Suppressor macrophage (primary cell): ENCODE measurements around the gene IQCC.

Source experiments
- DNase-seq, 4 experiments: peaks; one replicate each; pipeline ENCODE4 v3.0.0-alpha.2; 2020 to 2022

The IQCC gene

DNA sequence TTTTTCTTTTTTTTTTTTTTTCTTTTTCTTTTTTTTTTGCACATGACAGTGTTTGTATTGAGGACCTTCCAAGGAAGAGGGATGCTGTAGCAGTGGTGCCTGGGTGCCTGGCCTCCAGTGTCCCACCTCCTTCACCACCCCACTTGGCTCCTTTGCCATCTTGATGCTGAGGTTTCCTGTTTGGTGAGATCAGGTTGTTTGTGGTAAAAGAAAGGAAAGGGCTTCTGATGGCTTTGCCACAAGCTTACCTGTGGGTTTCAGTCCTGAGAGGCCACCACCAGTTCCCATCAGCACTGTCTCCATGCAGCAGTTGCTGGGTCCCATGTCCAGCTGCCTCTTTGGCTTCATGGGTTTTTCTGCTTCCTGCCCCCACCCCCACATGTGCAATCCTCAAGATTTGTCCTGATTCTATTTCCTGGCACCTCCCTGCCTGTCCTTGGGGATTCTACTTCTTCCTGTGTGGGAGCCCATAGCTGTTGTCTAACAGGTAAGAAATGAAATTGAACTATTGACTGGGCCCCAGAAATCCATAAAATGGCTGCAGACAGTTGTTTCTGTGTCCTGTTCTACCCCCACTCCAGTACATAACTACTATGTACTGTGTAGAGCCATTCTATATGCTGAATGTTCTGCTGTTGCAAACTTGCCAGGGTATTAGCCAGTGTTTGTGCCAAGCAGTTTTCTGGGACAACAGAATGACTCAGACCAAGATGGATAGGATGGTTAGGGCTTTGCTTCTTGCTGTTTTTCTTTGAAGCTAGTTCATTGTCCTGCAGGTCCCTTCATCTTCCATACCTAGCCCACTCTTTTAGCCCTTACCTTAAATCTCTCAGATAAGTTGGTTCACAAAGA is 9.3 kb upstream of the IQCC start:
- no peak for DNase-seq

DNA sequence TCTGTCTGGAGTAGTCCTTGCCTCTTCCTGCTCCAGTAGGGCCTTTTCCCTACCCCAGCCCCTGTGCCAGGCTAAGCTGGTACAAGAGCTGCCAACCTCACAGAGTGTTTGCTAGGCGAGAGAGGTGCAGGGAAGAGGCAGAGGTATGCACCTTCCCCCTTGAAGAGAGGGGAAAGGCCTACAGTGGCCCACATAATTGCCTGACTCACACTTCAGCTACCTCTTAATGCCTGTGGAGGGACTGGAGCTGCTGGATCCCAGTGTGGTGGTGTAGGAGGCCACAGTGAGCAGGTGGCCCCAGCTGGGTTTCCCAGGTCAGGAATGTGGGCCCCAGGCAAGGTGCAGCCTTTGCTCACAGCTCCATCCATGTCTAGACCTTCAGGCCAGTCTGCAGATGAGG is 8.4 kb upstream of the IQCC start:
- no peak for DNase-seq

DNA sequence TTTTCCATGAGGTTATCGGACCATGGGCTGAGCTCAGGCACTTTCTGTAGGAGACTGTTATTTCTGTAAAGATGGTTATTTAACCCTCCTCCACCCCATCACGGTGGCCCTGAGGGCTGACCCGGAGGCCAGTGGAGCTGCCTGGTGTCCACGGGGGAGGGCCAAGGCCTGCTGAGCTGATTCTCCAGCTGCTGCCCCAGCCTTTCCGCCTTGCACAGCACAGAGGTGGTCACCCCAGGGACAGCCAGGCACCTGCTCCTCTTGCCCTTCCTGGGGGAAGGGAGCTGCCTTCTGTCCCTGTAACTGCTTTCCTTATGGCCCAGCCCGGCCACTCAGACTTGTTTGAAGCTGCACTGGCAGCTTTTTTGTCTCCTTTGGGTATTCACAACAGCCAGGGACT is 7.6 kb upstream of the IQCC start:
- no peak for DNase-seq

DNA sequence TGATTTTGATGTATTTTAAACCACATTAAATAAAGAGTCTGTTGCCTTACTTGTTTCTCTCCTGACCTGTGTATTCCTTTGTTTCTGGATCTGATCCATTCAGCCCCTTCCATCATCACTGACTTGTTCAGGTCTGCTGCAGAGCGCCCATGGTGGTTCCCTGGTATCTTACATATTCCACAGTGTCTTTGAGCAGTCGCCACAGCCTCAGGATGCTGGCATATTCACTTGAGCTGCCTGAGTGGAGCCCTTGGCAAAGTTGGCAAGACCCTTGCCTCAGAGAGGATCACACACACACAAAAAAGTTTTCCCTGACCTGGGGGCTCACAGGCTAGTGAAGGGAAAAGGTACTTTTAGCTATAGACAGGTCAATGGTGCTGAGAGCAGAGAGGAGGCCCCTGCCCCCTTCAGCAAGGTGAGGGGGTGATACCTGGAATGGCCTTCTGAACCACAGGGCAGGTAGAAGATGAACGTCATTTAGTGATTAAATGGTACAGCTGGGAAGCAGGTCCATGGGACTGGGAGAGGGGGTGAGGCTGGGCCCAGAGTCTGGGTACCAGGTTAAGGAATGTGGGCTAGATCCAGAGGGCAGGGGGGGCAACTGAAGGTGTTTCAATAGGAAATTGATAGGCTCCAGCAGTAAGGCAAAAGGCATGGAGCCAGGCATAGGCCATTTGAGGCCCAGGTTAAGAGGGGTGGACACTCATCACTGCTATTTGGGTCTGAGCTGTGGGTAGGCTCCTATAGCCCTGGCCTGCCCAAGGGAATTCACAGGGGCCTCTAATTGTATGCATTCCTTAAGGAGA is 7.0 kb upstream of the IQCC start:
- DNase-seq: no peak

DNA sequence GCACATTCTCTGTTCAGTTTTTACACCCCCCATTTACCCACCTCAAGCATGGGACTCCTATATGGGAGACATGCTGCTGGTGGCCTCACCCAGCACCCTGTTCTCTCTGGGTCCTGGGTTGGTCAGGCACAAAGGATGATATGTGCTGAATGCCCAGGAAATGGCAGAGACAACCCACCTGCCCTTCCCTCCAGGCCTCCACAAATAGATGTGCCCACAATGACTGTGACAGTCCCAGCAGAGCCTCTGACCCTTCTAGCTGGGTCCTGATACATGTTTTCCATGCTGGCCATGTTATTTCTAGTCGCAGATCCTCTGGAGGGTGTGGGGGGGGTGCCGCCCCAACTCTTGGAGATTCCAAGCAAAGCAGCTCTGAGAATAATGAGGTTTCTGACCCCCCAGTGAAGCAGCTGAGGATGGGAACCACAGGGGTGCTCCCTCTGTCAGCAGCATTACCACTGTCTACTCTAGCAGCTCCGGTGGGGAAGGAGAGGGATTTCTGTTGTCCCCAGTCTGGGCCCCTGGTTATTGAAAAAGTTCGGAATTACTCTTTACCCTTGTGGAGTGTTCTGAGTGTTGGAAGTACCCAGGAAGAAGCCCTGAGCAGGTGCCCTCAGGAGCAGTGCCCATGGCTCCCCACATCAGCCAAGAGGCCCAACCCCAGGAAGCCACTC is 6.3 kb upstream of the IQCC start:
- DNase-seq: no peak

DNA sequence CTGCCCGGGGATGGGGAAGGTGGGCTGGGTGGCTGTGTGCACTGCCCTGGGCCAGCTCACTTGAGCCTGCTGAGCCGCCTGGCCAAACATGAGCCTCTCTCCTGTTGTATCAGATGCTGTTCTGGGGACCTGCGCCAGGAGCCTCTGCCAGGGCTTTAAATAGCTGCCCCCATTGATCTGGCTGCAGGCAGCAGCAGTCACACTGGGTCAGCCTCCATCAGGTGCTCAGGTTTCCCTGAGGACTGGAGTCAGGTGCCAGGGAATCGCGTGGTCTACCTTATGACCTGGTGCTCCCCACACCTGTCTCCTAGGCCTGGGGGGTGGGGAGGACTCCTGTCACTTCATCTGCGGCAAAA is 5.8 kb upstream of the IQCC start:
- DNase-seq: no peak

DNA sequence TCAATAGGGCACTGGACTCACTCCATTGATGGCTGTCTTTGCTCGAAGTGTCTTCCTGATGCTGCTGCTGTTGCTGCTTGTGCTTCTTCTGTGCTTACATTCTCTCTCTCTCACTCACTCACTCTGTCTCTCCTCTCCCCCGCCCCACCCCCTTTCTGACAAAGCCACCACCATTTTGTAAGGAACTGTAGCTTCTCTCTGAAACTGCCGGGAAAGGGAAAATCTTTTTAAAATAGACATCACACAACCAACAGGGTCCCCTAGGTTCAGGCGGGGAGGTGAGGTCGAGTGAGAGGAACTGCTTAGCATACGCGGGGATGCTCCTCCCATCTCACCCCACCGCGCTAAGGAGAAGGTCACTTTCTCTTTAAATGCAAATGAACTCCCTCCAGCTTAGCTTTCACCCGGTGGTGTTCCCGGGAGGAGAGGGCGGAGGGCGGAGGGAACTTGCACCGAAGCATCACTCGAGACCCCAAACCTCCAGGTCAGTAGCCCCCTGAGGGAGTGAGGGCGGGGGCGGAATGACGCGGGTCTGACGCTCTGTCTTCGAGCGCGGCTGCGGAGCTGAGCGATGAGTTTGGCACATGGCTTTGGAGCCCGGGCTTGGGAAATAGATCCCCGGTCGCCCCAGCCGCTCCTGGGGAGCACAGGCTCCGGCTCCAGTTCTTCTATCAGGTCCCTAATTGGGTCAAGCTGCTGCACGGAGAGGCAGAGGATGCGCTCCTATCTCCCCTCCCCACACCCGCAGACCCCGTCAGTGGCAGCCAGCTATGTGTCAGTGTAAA is 5.1 kb upstream of the IQCC start, which contains the start of gene CCDC28B:
Gene CCDC28B (plus strand): TSS at position 370 of the 785 bp plus-strand sequence. CDS start 1,341 bp downstream, outside the sequence.
- DNase-seq: peak; percentile 48 to 68 (median 64)

DNA sequence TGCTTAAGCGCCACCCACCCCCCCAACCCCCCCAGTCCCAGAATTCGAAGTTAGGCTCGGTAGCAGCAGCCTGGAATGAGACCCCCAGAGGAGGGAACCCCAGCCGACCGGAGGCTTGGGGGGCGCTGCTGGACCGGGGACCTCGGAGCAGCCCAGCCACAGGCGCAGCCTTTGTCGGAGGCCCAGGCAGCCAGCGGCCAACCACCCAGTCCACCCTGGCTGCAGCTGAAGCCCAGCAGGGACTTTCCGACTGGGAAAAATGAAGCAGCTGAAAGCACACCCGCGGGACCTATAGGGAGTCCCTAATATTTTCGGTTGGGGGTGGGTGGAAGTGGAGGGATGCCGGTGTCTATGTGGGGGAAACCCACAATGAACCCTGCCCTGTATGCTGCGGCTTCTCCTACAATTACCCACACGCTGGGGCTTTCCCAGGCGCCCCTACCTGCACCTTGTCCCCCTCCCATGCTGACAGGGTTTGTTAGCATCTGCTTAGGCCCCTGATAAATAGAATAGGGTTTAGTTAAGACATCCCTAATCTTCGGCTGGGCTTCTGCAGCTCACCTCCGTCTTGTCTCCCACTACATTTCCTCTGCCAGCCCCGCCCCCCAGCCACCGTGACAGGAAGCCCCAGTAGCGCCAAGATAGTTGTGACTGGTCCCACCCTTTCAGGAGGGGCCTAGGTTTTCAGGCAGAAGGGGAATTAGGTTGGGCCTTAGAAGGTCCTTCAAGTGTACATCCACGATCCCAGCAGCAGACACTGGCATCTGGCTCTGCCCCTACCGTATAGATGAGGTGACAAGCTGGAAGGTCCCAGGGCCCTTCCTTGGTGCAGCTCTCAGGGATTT is 4.2 kb upstream of the IQCC start:
- DNase-seq: peak; percentile 43 to 69 (median 60)

DNA sequence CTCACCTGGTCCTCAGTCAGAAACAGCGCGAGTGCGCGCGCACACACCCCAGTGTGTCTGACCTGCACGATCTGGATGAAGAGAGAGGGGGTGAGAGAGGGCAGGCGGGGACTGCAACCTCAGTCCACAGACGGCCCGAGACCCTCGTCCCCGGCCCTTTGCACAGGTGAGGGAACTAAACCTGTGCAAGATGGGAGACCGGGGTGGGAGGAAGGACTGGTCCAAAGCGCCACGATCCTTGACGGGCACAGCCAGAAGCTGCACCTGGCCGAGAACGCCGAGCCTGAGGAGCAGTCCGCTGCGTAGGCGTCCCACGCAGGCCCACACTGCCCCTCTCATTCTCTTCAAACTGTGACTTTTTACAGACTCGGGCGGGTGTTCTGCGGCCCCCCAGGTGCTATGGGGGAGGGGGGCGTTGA is 519 bp upstream of the IQCC start:
- DNase-seq: no peak

DNA sequence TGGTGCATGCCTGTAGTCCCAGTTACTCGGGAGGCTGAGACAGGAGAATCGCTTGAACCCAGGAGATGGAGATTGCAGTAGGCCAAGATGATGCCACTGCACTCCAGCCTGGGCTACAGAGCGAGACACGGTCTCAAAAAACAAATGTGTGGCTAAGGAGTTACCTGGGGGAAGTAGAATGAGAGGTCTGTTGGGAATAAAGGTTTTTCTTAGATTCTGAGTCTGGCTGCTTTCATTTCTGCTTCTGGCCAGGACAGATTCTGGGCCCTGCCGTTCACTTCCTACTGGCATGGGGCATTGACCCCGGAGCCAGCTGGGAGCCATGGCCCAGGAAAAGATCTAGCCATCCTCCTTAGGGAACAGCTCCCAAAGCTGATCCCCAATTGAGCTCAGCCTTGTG is 3.0 kb downstream of the IQCC start:
- DNase-seq: no peak

DNA sequence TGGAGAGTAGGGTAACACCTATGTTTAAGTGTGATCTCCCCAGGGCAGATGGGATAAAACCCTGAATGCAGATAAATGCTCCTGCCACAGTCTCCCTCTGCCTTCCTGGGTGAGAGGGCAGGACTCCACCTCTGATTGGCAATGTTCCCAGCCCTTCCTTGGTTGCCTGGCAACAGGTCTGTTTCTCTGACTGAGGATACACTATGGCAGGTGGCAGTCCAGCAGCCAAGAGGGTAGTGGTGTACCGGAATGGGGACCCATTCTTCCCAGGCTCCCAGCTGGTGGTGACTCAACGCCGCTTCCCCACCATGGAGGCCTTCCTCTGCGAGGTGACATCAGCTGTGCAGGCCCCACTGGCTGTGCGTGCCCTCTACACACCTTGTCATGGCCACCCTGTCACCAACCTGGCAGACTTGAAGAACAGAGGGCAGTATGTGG is 3.4 kb downstream of the IQCC start, which contains the start of gene DCDC2B:
Gene DCDC2B (plus strand): TSS at position 199 of the 438 bp plus-strand sequence. CDS start 5 bp downstream, at position 204.
- no peak for DNase-seq

DNA sequence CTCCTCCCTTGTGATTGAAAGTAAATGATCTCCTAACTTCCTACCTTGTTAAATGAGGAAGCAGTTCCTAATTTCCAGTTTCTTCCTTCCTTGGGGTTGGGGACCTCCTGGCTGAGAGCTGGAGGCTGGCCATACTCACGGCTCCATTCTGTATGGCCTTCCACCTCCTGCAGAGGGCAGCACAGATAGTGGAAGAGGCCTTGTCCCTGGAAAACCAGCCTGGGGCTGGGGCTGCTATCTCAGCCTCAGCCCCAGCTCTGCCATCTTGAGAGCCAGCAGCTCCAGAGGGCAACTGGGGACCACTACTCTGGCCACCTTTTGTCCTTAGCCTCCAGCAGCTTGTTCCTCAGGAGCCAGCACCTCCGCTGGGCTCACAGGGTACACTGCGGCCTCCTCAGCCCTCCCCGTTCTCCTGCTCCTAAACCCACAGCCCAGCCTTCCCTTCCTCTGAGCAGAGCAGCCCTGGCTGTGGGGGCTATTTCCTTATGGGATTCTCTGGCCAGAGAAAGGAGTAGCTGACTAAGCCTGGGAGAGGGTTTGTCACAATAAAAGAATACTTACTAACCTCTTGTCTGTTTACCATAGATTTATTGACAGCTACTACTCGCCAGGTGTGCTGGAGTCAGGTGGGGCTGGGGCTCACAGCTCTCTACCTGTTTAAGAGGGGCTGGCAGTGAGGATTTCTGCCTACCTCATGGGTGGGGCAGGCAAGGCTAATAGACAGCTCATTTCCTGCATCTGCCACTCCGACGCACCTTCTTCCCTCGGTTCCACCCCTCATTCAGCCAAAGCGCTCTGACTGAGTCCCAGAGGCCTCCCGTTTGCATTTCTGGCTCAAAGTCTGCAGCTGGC is 10.4 kb downstream of the IQCC start:
- peak; percentile 67 to 78 (median 72) for DNase-seq

DNA sequence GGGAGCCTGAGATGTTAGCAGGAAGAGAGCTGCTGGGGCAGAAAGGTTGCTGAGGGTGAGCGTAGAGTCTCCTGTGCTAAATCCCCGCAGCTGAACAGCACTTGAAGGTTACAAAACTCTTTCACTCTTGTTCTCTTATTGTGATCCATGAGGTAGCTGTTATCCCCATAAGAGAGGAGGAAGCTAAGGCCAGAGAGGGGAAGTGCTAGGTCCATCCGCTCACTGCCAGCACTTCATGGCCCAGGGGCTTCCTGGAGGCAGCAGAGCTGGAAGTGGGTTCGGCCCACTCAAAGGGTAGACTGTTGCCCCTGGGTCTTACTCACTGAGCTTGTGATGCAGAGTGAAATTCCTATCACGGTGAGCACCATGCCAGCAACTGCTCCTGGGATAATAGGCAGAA is 11.1 kb downstream of the IQCC start:
- peak in 3 of 4 experiments; percentile 50 to 57 (median 50) for DNase-seq

DNA sequence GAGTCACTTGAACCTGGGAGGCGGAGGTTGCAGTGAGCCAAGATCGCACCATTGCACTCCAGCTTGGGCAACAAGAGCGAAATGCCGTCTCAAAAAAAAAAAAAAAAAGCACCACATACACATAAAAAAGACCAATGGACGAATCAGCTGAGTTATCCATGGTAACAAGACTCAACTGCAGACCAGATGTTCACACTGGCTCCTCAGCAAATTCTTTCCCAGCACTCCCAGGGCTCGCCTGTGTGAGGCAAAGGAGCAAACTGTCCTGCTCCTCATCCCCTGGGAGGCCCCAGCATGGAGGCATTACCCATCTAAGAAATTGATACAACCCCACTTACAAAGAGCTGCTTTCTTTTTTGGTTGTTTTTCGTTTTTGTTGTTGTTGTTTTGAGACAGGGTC is 13.6 kb downstream of the IQCC start:
- DNase-seq: no peak

DNA sequence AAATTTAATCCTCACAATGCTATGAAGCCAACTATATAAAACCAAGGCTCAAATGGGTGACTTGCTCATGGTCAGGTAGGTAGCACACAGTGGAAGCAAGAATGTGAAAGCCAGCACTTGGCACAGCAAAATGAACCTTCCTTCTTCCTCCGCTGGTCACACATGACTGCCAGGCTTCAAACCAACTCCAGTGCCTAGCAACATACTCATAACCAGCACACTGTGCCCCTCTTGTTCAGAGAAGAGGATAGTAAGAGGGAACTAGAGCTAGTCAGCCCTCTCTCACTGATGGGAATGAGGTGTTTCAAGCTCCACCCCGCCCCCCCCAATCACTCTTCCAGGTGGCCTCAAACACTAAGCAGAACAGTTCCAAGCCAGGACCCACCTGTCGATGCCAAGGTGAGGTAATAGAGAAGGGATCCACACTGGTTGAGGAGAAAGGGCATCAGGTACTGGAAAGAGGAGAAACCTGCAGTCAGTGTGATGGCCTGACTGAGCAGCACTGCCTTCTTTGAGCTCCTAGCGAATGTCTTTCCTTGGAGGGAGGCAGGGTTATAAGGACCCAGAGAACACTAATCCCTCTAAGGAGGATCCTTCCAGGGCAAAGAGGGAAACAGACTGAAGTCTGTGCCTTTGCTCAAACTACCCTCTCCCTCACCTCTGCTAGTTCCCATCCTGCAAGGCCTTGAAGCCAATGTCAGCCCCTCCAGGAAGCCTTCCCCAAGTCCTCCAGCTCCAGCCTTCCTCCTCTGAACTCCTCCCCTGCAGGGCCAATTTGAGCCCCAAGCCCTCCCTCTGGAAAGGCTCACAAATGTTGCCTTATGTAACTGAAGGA is 15.5 kb downstream of the IQCC start:
- DNase-seq: no peak

DNA sequence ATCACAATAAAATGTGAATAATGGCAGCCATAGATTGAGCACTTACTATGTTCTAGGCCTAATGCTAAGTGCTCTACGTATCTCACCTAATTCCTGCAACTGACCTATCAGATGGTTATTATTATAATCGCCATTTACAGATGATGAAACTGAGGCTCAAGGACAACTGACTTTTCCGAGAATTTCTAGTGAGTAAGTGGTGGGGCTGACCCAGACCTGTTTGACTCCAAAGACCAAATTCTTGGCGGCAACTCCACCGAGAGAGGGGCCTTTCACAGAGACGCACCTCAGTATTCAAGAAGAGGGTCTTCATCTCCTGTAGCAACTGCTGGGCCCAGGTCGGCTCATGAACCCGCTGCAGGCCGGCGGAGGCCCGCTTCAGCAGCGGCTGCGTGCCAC is 16.1 kb downstream of the IQCC start:
- DNase-seq: no peak

DNA sequence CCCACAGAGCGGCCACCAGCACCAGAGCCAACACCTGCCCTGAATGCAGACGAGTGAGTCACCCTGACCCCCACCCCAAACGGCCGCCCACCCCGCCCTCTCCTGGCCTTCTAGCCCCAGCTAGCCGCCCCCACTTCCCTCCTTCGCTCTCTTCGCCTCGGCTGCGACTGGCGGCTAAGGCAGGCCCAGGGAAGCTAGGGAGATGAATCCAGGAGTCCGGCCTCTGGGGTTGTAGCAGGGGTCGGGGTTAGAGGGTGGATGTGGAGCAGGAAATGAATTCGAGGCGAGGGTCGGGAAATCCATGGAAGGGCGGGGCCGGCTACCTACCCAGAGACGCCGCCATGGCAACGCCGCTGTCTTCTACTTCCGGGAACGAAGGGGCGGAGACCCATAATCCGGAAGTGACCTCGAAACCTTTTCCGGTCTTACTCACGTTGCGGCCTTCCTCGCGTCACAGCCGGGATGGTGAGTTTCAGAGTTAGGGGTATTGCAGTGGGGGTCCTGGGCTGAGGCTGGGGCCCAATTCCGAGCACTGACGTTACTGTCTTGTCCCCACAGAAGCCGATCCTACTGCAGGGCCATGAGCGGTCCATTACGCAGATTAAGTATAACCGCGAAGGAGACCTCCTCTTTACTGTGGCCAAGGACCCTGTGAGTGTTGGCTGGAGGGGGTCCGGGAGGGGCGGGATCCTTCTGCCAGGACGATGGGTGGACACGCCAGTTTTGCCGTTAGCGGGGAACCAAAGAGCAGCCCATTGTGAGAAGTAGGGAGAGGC is 16.7 kb downstream of the IQCC start, which contains the start of the genes EIF3I and TMEM234:
Gene EIF3I (plus strand): TSS at position 428 of the 776 bp plus-strand sequence. CDS start 35 bp downstream, at position 463.
Gene TMEM234 (minus strand): TSS at position 374 of the 776 bp plus-strand sequence. CDS start 31 bp downstream, at position 343.
- DNase-seq: peak; percentile 93 to 96 (median 96)

DNA sequence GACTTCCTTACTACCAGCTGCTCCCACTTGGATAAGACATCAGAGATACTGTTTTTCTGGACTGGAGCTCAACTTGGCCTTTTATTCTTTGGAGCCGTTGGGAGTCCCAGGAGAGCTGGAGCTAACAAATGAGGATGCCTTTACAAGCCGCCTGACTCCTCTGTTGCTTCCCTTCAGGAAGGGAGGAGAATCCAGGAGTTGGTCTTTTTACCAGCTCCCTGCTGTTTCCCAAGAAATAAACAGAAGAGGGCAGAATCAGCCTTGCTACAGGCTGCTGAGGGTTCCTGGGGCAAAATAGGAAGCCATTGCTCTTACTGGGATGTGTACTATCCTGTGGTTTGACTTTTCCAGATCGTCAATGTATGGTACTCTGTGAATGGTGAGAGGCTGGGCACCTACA is 18.2 kb downstream of the IQCC start:
- no peak for DNase-seq
